GM15510 (cell line): ENCODE results near the gene FANCC.

Source experiments
- POLR2A ChIP-seq: IDR thresholded peaks from 3 replicates; pipeline ENCODE4 v1.6.1; 2011; ENCODE audit warnings: borderline replicate concordance; ENCODE audit not compliant: insufficient read length; ENCODE audit errors: extremely low read depth

FANCC gene

GRCh38 chr9:95103871-95104580, 213.5 kb downstream of the FANCC start:
- no peak for TF ChIP-seq POLR2A

GRCh38 chr9:95103281-95103771, 214.2 kb downstream of the FANCC start:
- TF ChIP-seq POLR2A: no peak

- no peak for TF ChIP-seq POLR2A
Measured at GRCh38 chr9:95102572-95102971, 214.9 kb downstream of the FANCC start.

- TF ChIP-seq POLR2A: no peak
Measured at GRCh38 chr9:95102001-95102433, 215.5 kb downstream of the FANCC start.

DNA sequence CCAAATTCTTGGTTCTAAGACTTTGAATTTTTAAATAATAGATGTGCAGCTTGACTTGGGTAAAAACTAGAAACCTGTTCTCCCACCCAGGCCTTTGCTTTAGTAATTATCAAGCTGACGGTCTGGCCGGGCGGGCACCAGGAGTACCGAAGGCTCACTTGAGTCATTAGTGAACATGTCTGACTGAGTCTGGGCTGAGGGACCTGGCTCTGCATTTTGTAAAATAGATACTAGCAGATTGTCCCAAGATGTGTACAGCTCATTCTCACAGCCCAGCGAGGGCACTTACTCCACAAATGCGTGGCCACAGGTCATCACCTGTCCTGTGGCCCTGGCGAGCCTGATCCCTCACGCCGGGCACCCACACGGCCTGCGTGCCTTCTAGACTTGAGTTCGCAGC, 216.2 kb downstream of the FANCC start:
- no peak for TF ChIP-seq POLR2A

- no peak for TF ChIP-seq POLR2A
Measured at GRCh38 chr9:95100071-95100627, 217.4 kb downstream of the FANCC start.

GRCh38 chr9:95099321-95100070, 218.0 kb downstream of the FANCC start:
- TF ChIP-seq POLR2A: no peak

GRCh38 chr9:95098391-95098921, 219.1 kb downstream of the FANCC start:
- no peak for TF ChIP-seq POLR2A

GRCh38 chr9:95097279-95097678, 220.2 kb downstream of the FANCC start:
- no peak for TF ChIP-seq POLR2A

DNA sequence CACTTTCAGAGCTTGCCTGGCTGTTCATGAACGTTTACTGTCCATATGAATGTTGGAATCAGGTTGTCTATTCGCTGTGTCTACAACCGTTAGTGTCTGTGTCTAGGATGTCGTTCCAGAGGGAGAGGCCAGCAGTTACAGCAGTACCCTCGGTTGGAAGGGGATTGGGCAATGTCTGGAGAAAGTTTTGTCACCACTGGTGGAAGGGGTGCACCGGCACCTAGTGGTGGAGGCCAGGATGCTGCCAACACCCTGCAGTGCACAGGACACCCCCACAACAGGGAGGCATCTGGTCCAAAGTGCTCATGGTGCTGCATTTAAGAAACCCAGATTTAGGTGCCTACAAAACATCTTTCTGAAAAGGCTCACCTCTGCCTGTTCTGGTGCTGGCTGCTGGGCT, 220.7 kb downstream of the FANCC start:
- TF ChIP-seq POLR2A: no peak

DNA sequence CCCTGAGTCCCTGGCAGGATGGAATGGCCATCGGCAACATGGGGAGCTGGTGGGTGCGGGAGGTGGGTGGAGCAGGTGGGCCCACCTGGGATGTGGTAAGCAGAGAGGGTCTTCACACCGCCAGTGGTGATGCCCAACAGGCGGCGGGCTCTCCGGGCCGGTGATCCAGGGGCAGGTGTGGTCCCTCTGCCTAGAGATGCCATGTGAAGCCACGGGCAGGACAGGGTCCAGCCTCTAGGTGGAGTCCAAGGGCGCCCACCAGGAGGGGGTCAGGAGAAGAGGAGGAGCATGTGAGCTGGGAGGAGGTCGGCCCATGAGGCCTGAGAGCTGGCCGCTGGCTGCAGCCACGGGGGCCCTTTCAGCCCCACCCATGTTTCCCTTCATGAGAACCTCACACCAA, 221.1 kb downstream of the FANCC start:
- TF ChIP-seq POLR2A: no peak

DNA sequence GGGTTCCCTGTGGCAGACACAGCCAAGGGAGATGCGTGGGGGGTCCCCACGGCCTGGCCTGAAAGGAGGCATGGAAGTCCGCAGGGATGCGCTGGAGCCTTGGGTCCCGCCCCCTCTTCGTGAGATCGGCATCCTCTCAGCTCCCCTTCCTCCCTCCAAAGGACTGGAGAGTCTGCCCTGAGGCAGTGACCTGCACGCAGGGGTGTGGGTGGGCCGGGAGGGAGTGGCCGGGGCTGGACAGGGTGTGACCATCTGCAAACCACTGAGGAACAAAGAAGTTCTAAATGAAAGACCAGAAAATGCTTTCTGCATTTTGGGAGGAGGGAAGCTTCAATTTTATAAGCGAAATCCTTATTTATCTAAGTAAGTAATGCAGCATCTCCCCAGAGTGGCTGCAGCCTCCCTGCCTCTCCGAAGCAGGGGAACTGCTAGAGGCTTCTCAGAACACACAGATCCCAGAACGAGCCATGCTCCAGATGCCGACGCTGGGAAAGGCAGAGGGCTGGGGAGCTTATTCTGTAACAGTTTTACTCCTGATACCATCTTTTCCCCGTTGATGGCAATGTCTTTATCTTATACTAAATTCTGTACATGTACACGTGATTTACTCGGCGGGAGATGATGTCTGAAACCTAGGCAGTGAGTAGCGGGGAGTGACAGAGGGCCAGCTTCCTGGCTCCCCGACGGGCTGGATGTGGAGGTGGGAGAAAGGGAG, 221.7 kb downstream of the FANCC start:
- no peak for TF ChIP-seq POLR2A

DNA sequence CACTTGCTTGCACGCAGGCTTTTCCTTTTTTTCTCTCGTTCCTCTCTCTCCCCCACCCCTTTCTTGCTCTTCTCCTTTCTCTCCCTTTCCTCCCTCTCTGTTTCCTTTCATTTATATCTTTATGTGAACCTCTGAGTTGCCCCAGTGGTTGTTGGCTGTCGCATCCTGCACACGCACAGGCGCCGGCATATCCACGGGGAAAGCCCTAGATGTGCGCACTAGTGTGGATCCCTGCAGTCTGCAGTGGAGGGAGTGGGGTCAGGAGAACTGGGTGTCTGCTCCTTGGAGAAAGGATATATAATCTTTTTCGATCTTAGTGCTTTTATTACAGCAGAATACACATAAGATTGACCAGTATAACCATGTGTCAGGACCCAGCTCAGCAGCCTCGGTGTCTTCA, 223.5 kb downstream of the FANCC start:
- TF ChIP-seq POLR2A: no peak

- no peak for TF ChIP-seq POLR2A
Measured at GRCh38 chr9:95093586-95093985, 223.9 kb downstream of the FANCC start.

DNA sequence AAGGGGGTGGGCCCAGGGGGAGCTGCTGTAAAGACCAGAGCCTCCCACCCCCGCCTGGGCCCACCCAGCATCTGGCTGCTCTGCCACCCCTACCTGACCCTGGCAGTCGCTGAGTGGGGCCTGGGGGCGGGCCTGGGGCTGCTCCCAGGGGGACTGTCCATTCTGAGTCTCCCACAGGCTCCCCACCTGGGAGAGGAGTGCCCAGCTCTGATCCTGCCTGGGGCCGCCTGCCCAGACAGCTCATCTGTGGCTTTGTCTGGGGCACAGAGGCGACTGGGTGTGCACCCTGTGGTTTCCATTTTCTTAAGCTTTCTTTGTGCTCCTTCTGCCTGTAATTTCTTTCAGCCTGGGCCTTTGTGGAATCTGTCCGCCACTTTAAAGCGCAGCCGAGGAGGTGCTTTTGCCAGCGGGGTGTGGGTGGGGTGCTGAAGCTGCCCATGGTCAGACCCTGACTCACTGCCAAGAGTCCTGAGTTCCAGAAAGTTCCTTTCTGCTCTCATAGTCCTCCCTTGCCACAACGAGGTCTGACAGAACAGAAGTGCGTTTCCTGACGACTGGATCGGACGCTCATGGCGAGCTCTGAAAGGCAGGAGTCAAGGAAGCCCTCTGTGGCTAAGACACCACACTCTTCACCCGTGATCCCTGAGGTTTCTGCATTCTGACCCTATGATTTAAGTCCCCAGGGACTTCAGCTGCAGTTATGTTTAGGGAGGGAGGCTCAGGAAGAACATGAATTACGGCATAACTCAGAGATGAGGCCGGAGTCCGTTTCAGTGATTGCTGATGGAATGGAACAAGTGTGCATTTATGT, 225.0 kb downstream of the FANCC start:
- TF ChIP-seq POLR2A: no peak
